Duodenal mucosa (tissue), 2 donors: Measurements from ENCODE around the gene SLC47A1.

Experiments
- H3K27ac ChIP-seq: one replicate; pipeline ENCODE4 v1.7.0; 2013; ENCODE audit warnings: low read depth, low read length
- H3K27me3 ChIP-seq, 2 donors: one replicate each; pipeline ENCODE4 v1.7.0; 2013; ENCODE audit warnings: low read length in 2 of 2, control low read depth in 1 of 2; ENCODE audit not compliant: insufficient read depth in 2 of 2, control insufficient read depth in 1 of 2
- H3K36me3 ChIP-seq, 2 donors: one replicate each; pipeline ENCODE4 v1.7.0; 2013; ENCODE audit warnings: low read length in 2 of 2, control low read depth in 1 of 2; ENCODE audit not compliant: insufficient read depth in 2 of 2, control insufficient read depth in 1 of 2
- H3K4me1 ChIP-seq, 2 donors: one replicate each; pipeline ENCODE4 v1.7.0; 2013; ENCODE audit warnings: low read length in 2 of 2, control low read depth in 1 of 2; ENCODE audit not compliant: insufficient read depth in 2 of 2, control insufficient read depth in 1 of 2
- H3K4me3 ChIP-seq, 2 donors: one replicate each; pipeline ENCODE4 v1.7.0; 2013; ENCODE audit warnings: low read length in 2 of 2, low read depth in 1 of 2
- H3K9ac ChIP-seq, 2 donors: one replicate each; pipeline ENCODE4 v1.7.0; 2013; ENCODE audit warnings: low read length in 2 of 2, low read depth in 1 of 2
- H3K9me3 ChIP-seq, 2 donors: one replicate each; pipeline ENCODE4 v1.7.0; 2013; ENCODE audit warnings: low read length in 2 of 2, control low read depth in 1 of 2; ENCODE audit not compliant: control insufficient read depth in 1 of 2

SLC47A1 gene

DNA sequence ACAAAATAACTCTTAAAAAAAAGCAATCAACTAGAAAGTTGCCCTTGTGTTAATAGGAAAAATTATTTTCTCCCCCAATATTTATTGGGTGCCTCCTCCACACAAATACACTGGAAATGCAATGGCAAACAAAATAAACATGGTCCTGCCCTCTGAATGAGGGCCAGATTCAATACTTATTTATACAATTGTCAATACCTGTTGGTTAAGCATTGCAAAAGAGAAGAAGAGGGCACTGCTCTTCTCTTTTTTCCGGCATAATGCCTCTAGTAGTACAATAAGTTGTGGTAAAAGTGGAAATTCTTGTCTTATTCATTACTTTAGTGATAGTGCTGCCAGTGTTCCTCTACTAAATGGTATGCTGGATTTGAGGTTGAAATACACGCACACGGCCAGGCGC lies 92.4 kb downstream of the SLC47A1 start:
- Histone ChIP-seq H3K4me3 (no peak overlapping the region), H3K4me1 (no peaks in the 10 kb centered on the region), H3K36me3 (no peaks in the 10 kb centered on the region), H3K9ac (no peak overlapping the region), H3K27ac (no peak overlapping the region), H3K27me3 (no peaks in the 10 kb centered on the region), H3K9me3 (no peaks in the 10 kb centered on the region)
